ENCODE results near the gene PTCH1. TPM values are rescaled to one million over a fixed set of nuclear protein-coding genes. Genes with fewer than 3 reads are reported as not detected.

PTCH1 gene
- total RNA-seq, 1 donor from 2014 or later, result 25.2 TPM

- H3K4me1 ChIP-seq, result no peaks in the 10 kb centered on the region
These were observed 36.2 kb upstream of the PTCH1 start for GRCh38 chr9:95552814-95553546.

GRCh38 chr9:95552255-95552654 is 35.5 kb upstream of the PTCH1 start:
- H3K9me3 ChIP-seq, result no peaks in the 10 kb centered on the region
- H3K27ac ChIP-seq, result no peak overlapping the region
- no peak for DNase-seq (ENCODE audit: low spot score in 2 of 2)
- TF ChIP-seq CTCF (IDR thresholded peaks at IDR 0.05), result no peak
- intact Hi-C loops (cut with DNase I), result no loop called here
- no peaks in the 10 kb centered on the region for H3K4me1 ChIP-seq
- no peak overlapping the region for H3K4me3 ChIP-seq
- H3K27me3 ChIP-seq, result no peaks in the 10 kb centered on the region
- H3K36me3 ChIP-seq, result no peaks in the 10 kb centered on the region

More at GRCh38 chr9:95552814-95553546, 36.2 kb upstream of the PTCH1 start:
- intact Hi-C loops (cut with DNase I), result no loop called here
- DNase-seq (ENCODE audit: low spot score in 2 of 2), result no peak
- no peaks in the 10 kb centered on the region for H3K9me3 ChIP-seq
- H3K27me3 ChIP-seq, result no peaks in the 10 kb centered on the region
- peak overlapping the region in 1 of 2 donors; percentile 49 for H3K4me3 ChIP-seq
- no peak for TF ChIP-seq CTCF (IDR thresholded peaks at IDR 0.05)
- no peak overlapping the region for H3K27ac ChIP-seq
- no peaks in the 10 kb centered on the region for H3K36me3 ChIP-seq

GRCh38 chr9:95551406-95551805 is 34.6 kb upstream of the PTCH1 start:
- TF ChIP-seq CTCF (IDR thresholded peaks at IDR 0.05), result no peak
- Histone ChIP-seq H3K4me1 (no peaks in the 10 kb centered on the region), H3K27ac (no peak overlapping the region), H3K9me3 (no peaks in the 10 kb centered on the region), H3K36me3 (no peaks in the 10 kb centered on the region), H3K27me3 (no peaks in the 10 kb centered on the region), H3K4me3 (no peak overlapping the region)
- DNase-seq (ENCODE audit: low spot score in 2 of 2), result no peak
- intact Hi-C loops (cut with DNase I), result no loop called here

GRCh38 chr9:95545831-95546567 is 29.2 kb upstream of the PTCH1 start:
- H3K27me3 ChIP-seq, result no peaks in the 10 kb centered on the region
- no peak for TF ChIP-seq CTCF (IDR thresholded peaks at IDR 0.05)
- intact Hi-C loops (cut with DNase I), result no loop called here
- H3K4me1 ChIP-seq, result no peaks in the 10 kb centered on the region
- no peaks in the 10 kb centered on the region for H3K9me3 ChIP-seq
- H3K36me3 ChIP-seq, result no peaks in the 10 kb centered on the region
- no peak overlapping the region for H3K4me3 ChIP-seq
- H3K27ac ChIP-seq, result no peak overlapping the region
- DNase-seq (ENCODE audit: low spot score in 2 of 2), result no peak

GRCh38 chr9:95533996-95534680 is 17.4 kb upstream of the PTCH1 start:
- no peak for TF ChIP-seq CTCF (IDR thresholded peaks at IDR 0.05)
- no peak for DNase-seq (ENCODE audit: low spot score in 2 of 2)
- Histone ChIP-seq H3K4me3 (no peak overlapping the region), H3K27ac (no peak overlapping the region), H3K4me1 (no peaks in the 10 kb centered on the region), H3K9me3 (no peaks in the 10 kb centered on the region), H3K27me3 (no peaks in the 10 kb centered on the region), H3K36me3 (no peaks in the 10 kb centered on the region)
- intact Hi-C loops (cut with DNase I), result no loop called here

Measured in ascending aorta (tissue), 2 donors.